GM06990 (cell line): Measurements from ENCODE around the gene COL4A1.

ENCODE experiments used
- DNase-seq: peaks from one replicate; pipeline ENCODE4 v3.0.0-alpha.2; 2011; ENCODE audit not compliant: insufficient read length; ENCODE audit errors: extremely low read depth
- H3K27me3 ChIP-seq: replicated peaks from 2 replicates; pipeline ENCODE4 v1.6.0; 2011; ENCODE audit warnings: low read length; ENCODE audit not compliant: control insufficient read depth, insufficient read depth
- H3K36me3 ChIP-seq: 2 replicates; pipeline ENCODE4 v1.5.1; 2011; ENCODE audit warnings: low read length; ENCODE audit not compliant: control insufficient read depth, insufficient read depth
- H3K4me3 ChIP-seq: replicated peaks from 2 replicates; pipeline ENCODE4 v1.5.1; 2011; ENCODE audit warnings: low read depth, mild to moderate bottlenecking, control low read depth, low read length
- TF ChIP-seq, protein P1 (sequence below): IDR thresholded peaks from 2 replicates; pipeline ENCODE4 v1.5.1; 2011; ENCODE audit warnings: low read length, control low read depth, mild to moderate bottlenecking, inconsistent platforms; ENCODE audit not compliant: insufficient read depth, poor library complexity, severe bottlenecking

The COL4A1 gene

DNA sequence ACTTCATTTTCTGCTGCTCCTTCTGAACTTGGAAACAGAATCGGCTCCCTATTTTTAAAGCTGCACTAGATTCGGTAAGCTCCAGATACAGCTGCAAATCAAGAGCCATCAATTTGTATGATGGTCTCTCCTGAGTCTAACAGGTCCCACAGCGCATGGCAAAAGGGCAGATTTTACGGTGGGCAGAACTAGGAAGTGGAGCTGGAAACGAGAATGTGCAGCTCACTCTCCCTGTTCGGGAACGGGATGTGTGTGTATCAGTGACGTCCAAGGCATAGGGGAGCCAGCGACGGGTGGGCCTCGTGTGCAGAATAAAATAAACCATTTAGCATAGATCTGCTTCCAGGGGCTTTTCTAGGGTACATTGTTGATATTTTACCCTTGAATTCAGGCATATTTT is 74.2 kb downstream of the COL4A1 start:
- no peak for DNase-seq
- Histone ChIP-seq H3K27me3 (no peaks in the 10 kb centered on the region; the same call in 1 of the 2 replicates), H3K4me3 (no peak overlapping the region), H3K36me3 (no peaks in the 10 kb centered on the region)
- TF ChIP-seq, protein P1, sequence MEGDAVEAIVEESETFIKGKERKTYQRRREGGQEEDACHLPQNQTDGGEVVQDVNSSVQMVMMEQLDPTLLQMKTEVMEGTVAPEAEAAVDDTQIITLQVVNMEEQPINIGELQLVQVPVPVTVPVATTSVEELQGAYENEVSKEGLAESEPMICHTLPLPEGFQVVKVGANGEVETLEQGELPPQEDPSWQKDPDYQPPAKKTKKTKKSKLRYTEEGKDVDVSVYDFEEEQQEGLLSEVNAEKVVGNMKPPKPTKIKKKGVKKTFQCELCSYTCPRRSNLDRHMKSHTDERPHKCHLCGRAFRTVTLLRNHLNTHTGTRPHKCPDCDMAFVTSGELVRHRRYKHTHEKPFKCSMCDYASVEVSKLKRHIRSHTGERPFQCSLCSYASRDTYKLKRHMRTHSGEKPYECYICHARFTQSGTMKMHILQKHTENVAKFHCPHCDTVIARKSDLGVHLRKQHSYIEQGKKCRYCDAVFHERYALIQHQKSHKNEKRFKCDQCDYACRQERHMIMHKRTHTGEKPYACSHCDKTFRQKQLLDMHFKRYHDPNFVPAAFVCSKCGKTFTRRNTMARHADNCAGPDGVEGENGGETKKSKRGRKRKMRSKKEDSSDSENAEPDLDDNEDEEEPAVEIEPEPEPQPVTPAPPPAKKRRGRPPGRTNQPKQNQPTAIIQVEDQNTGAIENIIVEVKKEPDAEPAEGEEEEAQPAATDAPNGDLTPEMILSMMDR: no peak

DNA sequence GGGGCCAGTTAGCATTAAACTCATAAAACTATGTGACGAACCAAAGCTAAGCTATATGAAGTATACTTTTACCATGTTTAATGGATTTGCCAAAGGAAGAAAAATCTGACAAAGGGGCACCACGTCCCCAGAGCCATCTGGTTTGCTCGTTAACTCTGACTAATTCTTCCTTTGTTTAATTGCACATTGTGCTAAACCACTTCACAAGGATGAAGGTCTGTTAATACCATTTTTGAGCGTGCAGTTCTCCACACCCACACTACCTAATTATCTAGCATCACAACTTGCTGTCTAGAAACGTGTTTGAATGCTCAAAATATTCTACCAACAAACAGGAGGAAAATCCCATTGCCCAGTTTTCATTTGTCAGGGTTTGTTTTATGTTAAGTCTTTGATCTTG is 74.8 kb downstream of the COL4A1 start:
- H3K27me3 ChIP-seq: no peaks in the 10 kb centered on the region; the same call in 1 of the 2 replicates
- TF ChIP-seq, protein P1: no peak
- H3K36me3 ChIP-seq: no peaks in the 10 kb centered on the region
- no peak for DNase-seq
- H3K4me3 ChIP-seq: no peak overlapping the region

DNA sequence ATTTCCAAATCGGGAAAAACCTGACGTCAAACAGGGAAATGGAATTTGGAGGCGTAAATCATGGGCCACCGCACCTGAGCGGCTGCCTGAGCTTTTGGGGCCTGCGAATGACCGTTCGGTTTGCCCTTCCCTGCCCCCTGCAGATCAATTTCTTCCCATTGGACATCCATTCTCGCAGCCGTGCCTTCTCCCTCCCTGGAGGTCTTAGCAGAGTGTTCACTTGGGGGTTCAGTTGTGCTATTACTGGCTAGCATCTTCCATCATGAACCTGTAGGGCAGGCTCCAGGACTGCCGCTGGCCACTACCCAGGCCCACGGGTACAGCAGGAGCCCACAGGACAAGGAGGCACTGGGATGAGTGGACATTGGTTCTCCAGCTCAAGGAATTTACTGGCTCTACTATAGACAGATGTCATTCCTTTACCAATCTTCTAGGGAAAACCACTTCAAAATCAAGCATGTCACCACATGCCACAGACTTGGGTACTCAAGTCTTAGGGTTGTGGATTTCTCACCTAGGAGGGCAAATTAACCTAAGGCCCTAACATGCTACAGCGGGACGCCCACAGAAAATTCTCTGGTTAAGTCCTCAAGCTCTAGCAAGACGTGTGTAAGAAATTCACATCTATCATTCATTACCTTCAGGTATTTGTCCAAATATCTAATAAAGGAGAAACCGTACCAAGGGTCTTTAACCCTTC is 75.5 kb downstream of the COL4A1 start:
- Histone ChIP-seq H3K27me3 (no peaks in the 10 kb centered on the region; the same call in 1 of the 2 replicates), H3K4me3 (no peak overlapping the region), H3K36me3 (no peaks in the 10 kb centered on the region)
- DNase-seq: no peak
- TF ChIP-seq, protein P1: no peak

GRCh38 chr13:110230661-110231347 is 76.2 kb downstream of the COL4A1 start:
- H3K27me3 ChIP-seq: no peaks in the 10 kb centered on the region; the same call in 1 of the 2 replicates
- no peaks in the 10 kb centered on the region for H3K36me3 ChIP-seq
- H3K4me3 ChIP-seq: no peak overlapping the region
- TF ChIP-seq, protein P1: no peak
- no peak for DNase-seq

DNA sequence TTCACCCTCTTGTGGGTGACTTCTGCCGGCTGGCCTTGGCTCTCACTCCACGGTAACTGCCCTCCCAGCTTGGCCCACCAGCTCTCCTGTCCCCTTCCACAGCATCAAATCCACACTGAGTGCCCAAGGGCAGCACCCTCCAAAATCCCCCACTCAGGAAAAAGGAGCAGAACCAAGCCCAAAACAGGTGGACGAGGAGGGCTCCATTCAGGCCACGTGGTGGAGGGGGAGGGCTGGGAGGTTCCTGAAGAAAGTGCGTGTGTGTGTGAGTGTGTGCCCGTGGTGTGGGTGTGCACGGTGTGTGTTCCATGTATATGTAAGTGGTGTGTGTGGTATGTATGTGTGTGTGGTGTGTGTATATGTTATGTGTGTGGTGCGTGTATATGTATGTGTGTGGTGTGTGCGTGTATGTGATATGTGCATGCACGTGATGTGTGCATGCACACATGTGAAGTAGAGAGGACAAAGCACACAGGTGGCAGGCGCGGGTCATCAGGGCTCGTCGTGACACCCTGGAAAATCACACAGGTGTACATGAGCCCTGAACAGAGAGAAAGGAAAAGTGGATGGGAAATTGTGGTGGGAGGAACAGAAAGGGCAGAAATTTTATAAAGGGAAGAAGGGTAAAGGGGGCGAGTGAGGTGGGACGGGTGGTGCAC is 76.9 kb downstream of the COL4A1 start:
- no peaks in the 10 kb centered on the region for H3K36me3 ChIP-seq
- no peak overlapping the region for H3K4me3 ChIP-seq
- no peaks in the 10 kb centered on the region; the same call in 1 of the 2 replicates for H3K27me3 ChIP-seq
- DNase-seq: no peak
- TF ChIP-seq, protein P1: no peak
